Transverse colon (tissue), 4 donors: ENCODE data around the gene PTPRG.

Source experiments
- EP300 ChIP-seq: sonication (generic); formaldehyde crosslinking; IDR thresholded peaks from one replicate; pipeline ENCODE4 v1.6.1; 2017; ENCODE audit warnings: antibody characterized with exemption, low read depth
- POLR2A ChIP-seq: fragments of 450-650 bp; IDR thresholded peaks from one replicate; pipeline ENCODE4 v1.6.1; 2016; ENCODE audit warnings: antibody characterized with exemption, mild to moderate bottlenecking, moderate library complexity
- POLR2AphosphoS5 ChIP-seq, 3 donors: sonication (generic); formaldehyde crosslinking; IDR thresholded peaks; one replicate each; pipeline ENCODE4 v1.6.1; 2016; ENCODE audit warnings: antibody characterized with exemption in 3 of 3
- TF ChIP-seq, protein P1 (sequence below), 5 experiments: fragments of 200-600 bp in 3 of 5; fragments of 450-650 bp in 2 of 5; sonication (generic) in 3 of 5; IDR thresholded peaks; 1 replicate in 2 of 5; 2 replicates in 3 of 5; pipeline ENCODE4 v1.5.1; 2016 to 2017; ENCODE audit warnings: antibody characterized with exemption in 5 of 5, inconsistent platforms in 3 of 5, mild to moderate bottlenecking in 2 of 5, moderate library complexity in 1 of 5

DNA sequence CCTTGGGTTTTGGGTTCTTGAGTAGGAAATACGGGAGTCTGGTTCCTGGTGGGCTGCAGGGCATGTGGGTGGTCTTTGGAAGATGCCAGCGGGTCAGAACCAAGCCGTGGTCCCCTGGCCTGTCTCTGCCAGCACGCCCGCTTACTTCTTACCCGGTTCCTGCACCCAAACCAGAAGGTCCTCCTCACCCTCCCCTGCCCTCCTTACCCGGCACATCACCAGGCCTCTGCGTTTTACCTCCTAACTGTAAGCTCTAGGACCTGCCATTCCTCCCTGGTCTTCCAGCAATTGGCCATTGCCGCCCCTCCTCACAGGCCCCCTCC is 628.0 kb downstream of the PTPRG start:
- TF ChIP-seq, protein P1, sequence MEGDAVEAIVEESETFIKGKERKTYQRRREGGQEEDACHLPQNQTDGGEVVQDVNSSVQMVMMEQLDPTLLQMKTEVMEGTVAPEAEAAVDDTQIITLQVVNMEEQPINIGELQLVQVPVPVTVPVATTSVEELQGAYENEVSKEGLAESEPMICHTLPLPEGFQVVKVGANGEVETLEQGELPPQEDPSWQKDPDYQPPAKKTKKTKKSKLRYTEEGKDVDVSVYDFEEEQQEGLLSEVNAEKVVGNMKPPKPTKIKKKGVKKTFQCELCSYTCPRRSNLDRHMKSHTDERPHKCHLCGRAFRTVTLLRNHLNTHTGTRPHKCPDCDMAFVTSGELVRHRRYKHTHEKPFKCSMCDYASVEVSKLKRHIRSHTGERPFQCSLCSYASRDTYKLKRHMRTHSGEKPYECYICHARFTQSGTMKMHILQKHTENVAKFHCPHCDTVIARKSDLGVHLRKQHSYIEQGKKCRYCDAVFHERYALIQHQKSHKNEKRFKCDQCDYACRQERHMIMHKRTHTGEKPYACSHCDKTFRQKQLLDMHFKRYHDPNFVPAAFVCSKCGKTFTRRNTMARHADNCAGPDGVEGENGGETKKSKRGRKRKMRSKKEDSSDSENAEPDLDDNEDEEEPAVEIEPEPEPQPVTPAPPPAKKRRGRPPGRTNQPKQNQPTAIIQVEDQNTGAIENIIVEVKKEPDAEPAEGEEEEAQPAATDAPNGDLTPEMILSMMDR (IDR thresholded peaks at IDR 0.05), result no peak
- no peak for TF ChIP-seq EP300
- TF ChIP-seq POLR2A, result no peak
- no peak for TF ChIP-seq POLR2AphosphoS5 (IDR thresholded peaks at IDR 0.05)
